Cardiac septum (tissue), 1 donor: Measurements from ENCODE around the gene TENT5C. TPM values are rescaled to one million over a fixed set of nuclear protein-coding genes. Genes with fewer than 3 reads are reported as not detected.
A peak's percentile ranks its signal among the peaks of the same experiment; 100 is the strongest.

Experiments used
- DNase-seq: peaks from one replicate; pipeline ENCODE4 v3.0.0-alpha.2; 2020; ENCODE audit warnings: low spot score
- intact Hi-C: fragments of 100-400 bp; cut with DNase I; formaldehyde crosslinking; loops from one replicate; pipeline ENCODE4 v1.14.0; 2022
- total RNA-seq: library from RNA; stranded (reverse); fragmentation: NEBNext Ultra II Directional; extraction: Animal tissue kit (Norgen Biotek cat#: 25700); gene quantifications from one replicate; pipeline ENCODE4 v1.2.1, GENCODE V29; 2021
- donor health status: DM: no; HTN: no; CAD: no.

Gene TENT5C
- total RNA-seq, 1 donor from 2014 or later = 7.4 TPM

DNA sequence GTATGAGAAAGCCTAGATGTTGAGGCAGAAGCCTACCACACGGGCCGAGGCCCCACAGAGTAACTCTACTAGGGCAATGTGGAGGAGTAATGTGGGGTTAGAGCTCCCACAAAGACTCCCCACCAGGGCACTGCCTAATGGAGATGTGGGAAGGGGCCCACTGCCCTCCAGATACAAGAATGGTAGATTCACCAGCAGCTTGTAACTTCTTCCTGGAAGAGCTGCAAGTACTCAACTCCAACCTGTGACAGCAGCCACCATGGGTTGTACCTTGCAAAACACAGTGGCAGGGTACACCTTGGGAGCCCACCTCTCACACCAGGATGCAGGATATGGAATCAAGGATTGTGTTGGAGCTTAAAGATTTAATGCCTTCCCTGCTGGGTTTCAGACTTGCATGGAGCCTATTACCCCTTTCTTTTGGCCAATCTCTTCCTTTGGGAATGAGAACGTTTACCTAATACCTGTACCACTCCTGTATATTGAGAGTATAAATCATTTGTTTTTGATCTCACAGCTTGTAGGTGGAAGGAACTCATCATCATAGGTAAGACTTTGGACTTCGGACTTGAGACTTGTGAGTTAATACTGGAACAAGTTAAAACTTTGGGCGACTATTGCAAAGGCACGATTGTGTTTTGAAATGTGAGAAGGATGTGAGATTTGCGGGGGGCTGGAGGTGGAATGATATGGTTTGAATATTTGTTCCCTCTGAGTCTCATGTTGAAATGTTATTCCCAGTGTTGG is 57.5 kb downstream of the TENT5C start:
- intact Hi-C loops = no loop called here
- DNase-seq = no peak

- intact Hi-C loops = no loop called here
- no peak for DNase-seq
Measured at GRCh38 chr1:117664314-117664713, 58.5 kb downstream of the TENT5C start.

GRCh38 chr1:117665556-117666270 is 59.9 kb downstream of the TENT5C start:
- intact Hi-C loops = no loop called here
- DNase-seq = no peak

GRCh38 chr1:117669572-117669971 is 63.7 kb downstream of the TENT5C start:
- DNase-seq = no peak
- intact Hi-C loops = no loop called here

DNA sequence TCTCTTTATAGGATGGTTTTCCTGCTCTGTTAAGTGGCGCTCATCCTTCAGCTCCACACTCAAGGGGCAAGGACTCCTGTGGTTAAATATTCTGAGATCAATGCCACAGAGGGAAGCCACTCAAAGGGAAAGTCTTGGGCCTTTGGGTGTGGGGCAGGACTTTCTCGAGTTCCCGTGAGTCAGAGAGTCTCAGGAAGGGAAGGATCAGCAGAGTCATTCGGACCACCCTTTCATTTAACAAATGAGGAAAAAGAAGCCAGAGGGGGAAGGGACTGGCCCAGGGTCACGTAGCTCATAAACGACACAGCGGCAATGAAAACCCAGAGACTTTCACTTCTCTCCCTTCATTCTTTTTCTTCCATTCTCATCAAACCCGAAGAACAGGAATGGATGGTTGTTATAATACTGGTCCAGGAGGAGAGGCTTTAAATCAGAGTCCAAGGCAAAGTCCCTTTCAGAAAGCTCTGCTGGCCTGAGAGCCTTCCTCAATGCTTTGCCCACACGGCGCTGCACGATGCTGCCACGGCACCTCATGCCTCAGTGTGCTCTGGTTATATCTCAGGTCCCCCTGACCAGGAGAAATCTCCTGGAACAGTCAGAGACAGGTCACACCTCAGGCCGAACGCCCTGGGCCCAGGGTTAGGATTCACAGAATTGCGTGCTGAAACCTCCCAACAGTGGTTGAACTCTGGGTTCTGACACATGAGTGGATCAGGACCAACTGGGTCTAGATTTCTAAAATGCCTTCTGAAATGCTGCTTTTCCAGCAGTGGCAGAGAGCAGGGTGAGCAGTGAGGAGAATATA is 65.3 kb downstream of the TENT5C start:
- no peak for DNase-seq
- intact Hi-C loops = loop anchor here (5.0 to 10.0 kb wide), 3 partner anchors 64 to 134 kb away; partner anchors contain the start of gene TENT5C

DNA sequence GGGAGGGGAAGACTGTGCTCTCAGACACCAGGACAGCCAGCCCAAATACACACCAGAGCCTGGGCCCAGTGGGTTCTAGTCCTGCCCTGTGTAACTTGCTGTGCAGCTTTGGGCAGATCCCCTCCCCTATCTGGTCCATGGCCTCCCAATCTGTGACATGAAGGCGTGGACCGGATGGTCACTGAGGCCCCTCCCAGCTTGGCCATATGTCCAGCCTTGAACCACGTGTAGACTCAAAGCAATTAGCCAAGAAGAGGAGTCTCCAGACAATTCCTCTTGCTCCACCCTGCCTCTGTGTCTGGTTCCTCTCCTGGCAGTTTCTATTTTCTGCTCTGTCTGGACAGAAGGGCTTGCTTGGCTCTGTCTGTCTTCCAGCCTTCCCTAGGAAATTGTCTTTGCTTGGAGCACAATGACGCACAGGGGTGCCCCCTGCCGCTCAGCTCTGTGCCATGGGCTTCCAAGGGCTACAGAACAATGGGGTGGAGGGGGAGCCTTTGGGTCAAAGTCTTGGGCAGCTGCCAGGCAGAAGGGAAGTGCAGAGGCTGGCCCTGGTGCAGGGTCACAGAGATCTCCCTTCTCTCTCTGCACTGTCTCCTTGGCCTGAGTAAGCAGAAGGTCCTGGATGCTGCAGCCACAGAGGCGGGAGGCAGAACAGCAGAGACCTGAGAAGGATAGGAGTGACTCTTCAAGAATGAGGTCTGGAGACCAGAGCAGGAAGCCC is 66.1 kb downstream of the TENT5C start:
- intact Hi-C loops = loop anchor here (5.0 to 10.0 kb wide), 3 partner anchors 65 to 135 kb away; partner anchors contain the start of gene TENT5C
- no peak for DNase-seq

- DNase-seq = peak; percentile 82
- intact Hi-C loops = loop anchor here (5.0 to 10.0 kb wide), 3 partner anchors 65 to 135 kb away; partner anchors contain the start of gene TENT5C
Measured at GRCh38 chr1:117672756-117673155, 66.9 kb downstream of the TENT5C start.

DNA sequence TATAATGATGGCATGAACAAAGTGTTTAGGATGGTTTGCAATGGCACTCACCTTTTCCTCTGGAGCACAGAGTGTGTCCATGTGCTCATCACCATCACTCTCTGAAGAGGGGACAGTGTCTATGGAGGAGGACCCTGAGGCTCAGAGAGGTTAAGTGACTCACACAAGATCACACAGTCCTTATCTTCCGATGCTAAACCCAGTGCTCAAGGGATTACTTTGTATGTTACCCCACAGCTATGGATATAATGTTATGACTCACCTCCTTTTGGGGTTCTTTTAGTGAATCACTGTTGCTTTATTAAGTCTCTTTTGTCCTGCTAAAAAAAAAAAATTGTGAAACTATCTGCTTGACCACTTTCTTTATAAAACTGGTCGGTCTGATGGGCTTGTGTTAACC is 67.6 kb downstream of the TENT5C start:
- intact Hi-C loops = loop anchor here (5.0 to 10.0 kb wide), 3 partner anchors 66 to 136 kb away; partner anchors contain the start of gene TENT5C

DNA sequence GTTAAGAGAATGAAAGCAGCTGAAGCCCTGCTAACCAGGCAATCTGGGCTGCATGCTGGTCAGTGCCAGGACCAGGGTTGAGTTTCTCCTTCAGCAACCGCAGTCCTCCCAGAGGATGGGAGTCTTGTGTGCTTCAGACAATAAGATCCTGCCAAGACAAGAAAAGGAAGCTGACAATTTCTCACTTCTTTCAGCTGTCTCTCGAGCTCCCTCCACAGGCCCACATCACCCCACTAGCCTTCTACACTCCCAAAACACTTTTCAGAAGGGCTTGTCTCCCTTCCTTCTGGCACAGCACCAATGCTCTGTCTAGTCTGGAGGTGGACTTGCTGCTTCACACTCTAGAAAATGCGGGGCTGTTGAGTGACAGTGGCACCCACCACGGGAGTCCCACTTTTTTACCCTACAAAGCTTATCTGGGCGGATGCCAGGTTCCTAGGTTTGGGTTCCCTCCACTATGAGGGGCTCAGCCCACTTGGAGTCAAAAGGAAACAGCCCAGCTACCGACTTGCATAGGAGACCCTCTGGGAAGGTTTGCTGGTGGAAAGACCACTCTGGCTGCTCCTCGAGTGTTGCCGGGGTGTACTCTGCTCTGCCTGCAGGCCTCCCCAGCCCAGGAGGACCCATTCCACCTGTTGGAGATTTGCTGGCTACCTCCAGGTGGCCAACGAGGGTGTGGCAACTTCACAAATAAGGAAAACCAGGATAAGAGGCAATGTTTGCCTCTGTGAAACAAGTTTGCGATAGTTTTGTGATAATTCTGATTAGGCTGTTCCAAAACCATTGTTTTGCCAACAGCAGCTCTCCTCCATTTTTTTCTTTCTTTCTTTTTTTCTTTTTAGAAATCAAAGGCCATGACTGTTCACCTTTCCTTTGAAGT is 68.9 kb downstream of the TENT5C start:
- intact Hi-C loops = loop anchor here (5.0 to 10.0 kb wide), 3 partner anchors 67 to 137 kb away; partner anchors contain the start of gene TENT5C
- DNase-seq = no peak

More for the DNA sequence above, 67.6 kb downstream of the TENT5C start:
- no peak for DNase-seq

GRCh38 chr1:117675907-117676430 is 70.1 kb downstream of the TENT5C start:
- DNase-seq = no peak
- intact Hi-C loops = loop anchor here (10.0 kb wide), 1 partner anchor 79 kb away; no protein-coding TSS in a partner anchor

DNA sequence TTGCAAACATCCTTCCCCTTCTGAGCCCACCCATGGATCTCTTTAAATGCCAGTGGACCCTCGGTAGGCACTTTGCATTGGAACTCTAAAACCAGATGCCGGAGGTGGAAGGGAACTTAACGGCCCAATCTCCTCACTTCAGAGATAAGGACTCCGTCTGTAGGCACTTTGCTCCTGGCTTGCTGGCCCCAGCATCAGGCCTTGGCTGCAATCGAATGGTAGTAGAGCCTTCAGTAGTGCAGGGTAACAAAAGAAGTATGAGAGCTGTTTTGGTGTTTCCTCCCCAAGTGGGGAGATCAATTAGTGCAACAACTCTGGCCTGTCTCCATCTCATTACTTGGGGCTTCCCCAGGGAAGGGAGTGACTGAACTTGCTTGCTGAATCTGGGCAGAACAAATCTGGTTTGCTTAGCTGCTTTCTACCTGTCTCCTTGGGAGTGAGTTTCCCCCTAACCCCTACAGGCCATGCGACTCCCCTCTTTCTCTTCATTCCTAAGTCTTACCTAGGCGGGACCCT is 70.8 kb downstream of the TENT5C start:
- no peak for DNase-seq
- intact Hi-C loops = loop anchor here (10.0 kb wide), 1 partner anchor 78 kb away; no protein-coding TSS in a partner anchor

Other genes starting within 250 kb of the TENT5C start
- 36.3 TPM for gene MAN1A2, start 238.6 kb upstream of the TENT5C start, total RNA-seq